ENCODE results near the gene COL8A2.

Gene COL8A2

GRCh38 chr1:36091141-36091540, 33.9 kb downstream of the COL8A2 start:
- H3K36me3 ChIP-seq (ENCODE audit: insufficient read depth, low read length), result peaks cover 16% of the 10 kb centered on the region; the same call in 1 of the 2 replicates
- H3K4me1 ChIP-seq (ENCODE audit: insufficient read depth, low read length, poor library complexity, severe bottlenecking), result peaks cover 14% of the 10 kb centered on the region
- H3K9ac ChIP-seq (ENCODE audit: low read depth, low read length, poor library complexity, severe bottlenecking), result no peak overlapping the region
- H3K4me2 ChIP-seq (ENCODE audit: low read depth, low read length, poor library complexity, severe bottlenecking), result peak overlapping the region; percentile 100
- H3K79me2 ChIP-seq (ENCODE audit: insufficient read depth, low read length), result peaks cover 41% of the 10 kb centered on the region
- no peak for TF ChIP-seq EZH2phosphoT487 (IDR thresholded peaks at IDR 0.05; ENCODE audit: borderline replicate concordance)
- TF ChIP-seq CTCF (conservative IDR thresholded peaks at IDR 0.05; ENCODE audit: low read length), result no peak
- H4K20me1 ChIP-seq (ENCODE audit: insufficient read depth, low read length, poor library complexity, severe bottlenecking), result peaks cover 15% of the 10 kb centered on the region
- no peaks in the 10 kb centered on the region for H3K27me3 ChIP-seq (ENCODE audit: insufficient read depth, low read length, poor library complexity, severe bottlenecking)
- no peaks in the 10 kb centered on the region for H3F3A ChIP-seq (ENCODE audit: low read depth)
- no peak overlapping the region for H3K4me3 ChIP-seq (ENCODE audit: low read length, poor library complexity, severe bottlenecking)
- H3K9me3 ChIP-seq (ENCODE audit: insufficient read depth, low read depth, low read length), result no peaks in the 10 kb centered on the region
- no peaks in the 10 kb centered on the region for H3K9me2 ChIP-seq (replicated peaks; ENCODE audit: low read depth, low read length)
- H2AFZ ChIP-seq (ENCODE audit: low read length), result no peak overlapping the region

DNA sequence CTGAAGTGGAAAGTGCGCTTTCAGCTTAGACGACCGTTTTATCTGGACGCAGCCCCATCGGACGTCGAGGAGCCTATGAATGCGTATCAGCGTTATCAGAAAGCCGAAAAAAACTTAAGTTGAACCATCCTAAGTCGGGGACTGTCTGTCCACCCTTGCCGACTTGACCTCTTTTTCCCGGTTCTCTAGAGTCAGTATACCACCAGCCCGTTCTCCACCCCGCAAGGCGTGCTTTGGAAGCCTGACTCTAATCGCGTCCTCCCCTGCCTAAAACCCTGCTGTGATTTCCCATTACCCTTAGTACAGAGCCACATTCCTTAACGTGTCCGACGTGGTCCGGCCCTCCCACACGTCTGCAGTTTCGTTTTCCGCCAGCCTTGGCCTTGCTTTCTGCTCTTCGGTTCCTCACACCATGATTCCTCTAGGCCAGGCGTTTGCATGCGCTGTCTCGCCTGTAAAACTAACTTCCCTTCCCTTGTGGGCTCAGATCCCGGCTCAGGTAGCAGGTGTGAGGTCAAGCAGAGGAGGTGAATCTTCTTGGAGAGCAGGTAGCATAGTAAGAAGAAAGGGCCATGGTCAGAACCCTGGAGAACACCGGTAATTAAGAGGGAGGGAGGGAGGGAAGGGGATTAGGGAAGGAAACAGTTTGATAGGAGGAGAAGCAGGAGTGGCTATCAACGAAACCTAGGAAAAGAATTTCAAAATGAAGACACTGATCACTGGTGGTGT, 35.5 kb downstream of the COL8A2 start:
- peaks cover 15% of the 10 kb centered on the region for H4K20me1 ChIP-seq (ENCODE audit: insufficient read depth, low read length, poor library complexity, severe bottlenecking)
- H3K9me2 ChIP-seq (replicated peaks; ENCODE audit: low read depth, low read length), result no peaks in the 10 kb centered on the region

GRCh38 chr1:36088577-36089392, 36.2 kb downstream of the COL8A2 start, which contains the start of gene ADPRS:
Gene ADPRS, plus strand, starts transcription at chr1:36088892. Its CDS starts 13 bp downstream, at chr1:36088905.
- Histone ChIP-seq H3K9me2 (replicated peaks; ENCODE audit: low read depth, low read length) (no peaks in the 10 kb centered on the region), H3K79me2 (ENCODE audit: insufficient read depth, low read length) (peaks cover 41% of the 10 kb centered on the region), H3K9me3 (ENCODE audit: insufficient read depth, low read depth, low read length) (no peaks in the 10 kb centered on the region), H3F3A (ENCODE audit: low read depth) (no peaks in the 10 kb centered on the region), H2AFZ (ENCODE audit: low read length) (peak within 1 kb of the TSS; percentile 100), H4K20me1 (ENCODE audit: insufficient read depth, low read length, poor library complexity, severe bottlenecking) (peaks cover 15% of the 10 kb centered on the region), H3K36me3 (ENCODE audit: insufficient read depth, low read length) (peaks cover 16% of the 10 kb centered on the region; the same call in 1 of the 2 replicates), H3K4me1 (ENCODE audit: insufficient read depth, low read length, poor library complexity, severe bottlenecking) (peaks cover 14% of the 10 kb centered on the region), H3K9ac (ENCODE audit: low read depth, low read length, poor library complexity, severe bottlenecking) (peak within 1 kb of the TSS; percentile 84), H3K4me2 (ENCODE audit: low read depth, low read length, poor library complexity, severe bottlenecking) (peak within 1 kb of the TSS; percentile 100), H3K27me3 (ENCODE audit: insufficient read depth, low read length, poor library complexity, severe bottlenecking) (no peaks in the 10 kb centered on the region), H3K4me3 (ENCODE audit: low read length, poor library complexity, severe bottlenecking) (peak within 1 kb of the TSS; percentile 93)
- no peak for TF ChIP-seq EZH2phosphoT487 (IDR thresholded peaks at IDR 0.05; ENCODE audit: borderline replicate concordance)
- peak; percentile 85 for TF ChIP-seq CTCF (conservative IDR thresholded peaks at IDR 0.05; ENCODE audit: low read length)

More for the DNA sequence above, 35.5 kb downstream of the COL8A2 start:
- H3K9ac ChIP-seq (ENCODE audit: low read depth, low read length, poor library complexity, severe bottlenecking), result peak overlapping the region; percentile 84
- peaks cover 16% of the 10 kb centered on the region; the same call in 1 of the 2 replicates for H3K36me3 ChIP-seq (ENCODE audit: insufficient read depth, low read length)
- no peaks in the 10 kb centered on the region for H3K27me3 ChIP-seq (ENCODE audit: insufficient read depth, low read length, poor library complexity, severe bottlenecking)
- peak overlapping the region; percentile 93 for H3K4me3 ChIP-seq (ENCODE audit: low read length, poor library complexity, severe bottlenecking)
- H3K4me2 ChIP-seq (ENCODE audit: low read depth, low read length, poor library complexity, severe bottlenecking), result peak overlapping the region; percentile 100
- no peak for TF ChIP-seq CTCF (conservative IDR thresholded peaks at IDR 0.05; ENCODE audit: low read length)
- no peak for TF ChIP-seq EZH2phosphoT487 (IDR thresholded peaks at IDR 0.05; ENCODE audit: borderline replicate concordance)
- H3F3A ChIP-seq (ENCODE audit: low read depth), result no peaks in the 10 kb centered on the region
- peaks cover 41% of the 10 kb centered on the region for H3K79me2 ChIP-seq (ENCODE audit: insufficient read depth, low read length)
- no peaks in the 10 kb centered on the region for H3K9me3 ChIP-seq (ENCODE audit: insufficient read depth, low read depth, low read length)
- peak overlapping the region; percentile 100 for H2AFZ ChIP-seq (ENCODE audit: low read length)
- peaks cover 14% of the 10 kb centered on the region for H3K4me1 ChIP-seq (ENCODE audit: insufficient read depth, low read length, poor library complexity, severe bottlenecking)
